Measurements from ENCODE around the gene GLYATL1B.
A peak's percentile ranks its signal among the peaks of the same experiment; 100 is the strongest.
"Not testable (repeated sequence)": the region's sequence is repeated elsewhere in the genome, so short reads cannot be mapped to it uniquely, and the experiment has no call there.

GLYATL1B gene

DNA sequence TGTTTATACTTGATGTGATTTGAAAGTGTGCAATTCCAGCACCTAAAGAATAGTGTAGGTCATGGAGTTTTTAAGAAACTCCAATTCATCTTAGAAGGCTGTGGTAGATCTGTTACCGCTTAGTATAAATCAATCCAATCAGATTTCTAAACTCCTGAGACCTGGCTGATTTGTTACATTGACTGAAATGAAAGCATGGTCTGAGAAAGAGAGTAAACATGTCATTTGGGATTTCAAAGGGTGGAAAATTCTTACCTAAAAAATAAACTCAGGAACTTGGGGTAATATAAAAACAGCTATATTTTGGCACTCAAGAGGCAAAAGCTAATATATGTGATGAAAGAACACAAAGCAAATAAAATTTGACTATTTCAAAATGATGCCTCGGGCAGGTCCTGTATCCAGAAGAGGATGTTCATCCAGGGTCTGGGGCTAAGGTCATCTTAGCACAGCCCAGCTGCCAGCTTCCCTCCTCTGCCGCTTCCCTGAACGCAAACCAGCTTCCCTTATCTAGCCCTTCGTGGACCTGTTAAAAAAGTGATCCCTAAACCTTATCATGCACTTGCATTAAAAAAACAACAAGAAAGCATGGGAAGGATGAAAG lies 10.0 kb downstream of the GLYATL1B start:
- not testable (repeated sequence) for H3K36me3 ChIP-seq (ENCODE audit: control insufficient read depth, insufficient read depth, low read length); H3K4me3 ChIP-seq (ENCODE audit: insufficient read depth, low read depth, low read length); H3K4me1 ChIP-seq (ENCODE audit: control insufficient read depth, insufficient read depth, low read length); H3K27me3 ChIP-seq (ENCODE audit: control insufficient read depth, insufficient read depth, low read length, poor library complexity, severe bottlenecking); H3K9me3 ChIP-seq (ENCODE audit: control insufficient read depth, low read length); H3K27ac ChIP-seq (ENCODE audit: insufficient read depth, low read depth, low read length, poor library complexity, severe bottlenecking)
- 95 to 96% methylated on average over 4 of the region's 5 CpGs for WGBS, 2 experiments

DNA sequence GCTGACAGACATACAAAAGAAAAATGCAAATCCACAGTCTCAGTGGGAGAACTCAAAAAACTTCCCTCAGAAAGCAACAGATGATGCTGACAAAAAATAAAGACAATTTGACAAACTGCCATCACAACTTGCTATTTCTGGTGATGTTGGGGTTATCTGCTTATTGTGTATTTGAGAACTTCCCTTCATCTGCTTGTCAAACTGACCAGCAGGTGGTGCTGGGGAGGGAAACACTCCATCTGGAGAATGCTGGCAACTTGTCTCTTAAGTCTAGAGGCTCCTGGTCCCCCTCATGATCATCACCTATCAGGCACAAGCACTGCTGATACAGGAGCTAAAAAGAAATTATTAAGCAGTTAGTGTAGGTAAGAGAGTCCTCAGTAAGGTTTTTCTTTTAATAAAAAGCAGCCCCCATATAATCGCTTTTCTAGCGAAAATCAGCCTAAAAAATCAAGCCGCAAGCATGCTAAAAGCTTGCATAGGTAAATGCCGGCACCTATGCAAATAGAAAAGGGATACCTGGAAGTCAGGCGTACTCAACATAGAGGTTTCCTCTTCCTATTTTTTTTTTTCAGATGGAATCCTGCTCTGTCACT lies 11.1 kb downstream of the GLYATL1B start:
- 91 to 93% methylated on average over 5 of the region's 5 CpGs for WGBS, 2 experiments
- Histone ChIP-seq H3K27me3 (ENCODE audit: control insufficient read depth, insufficient read depth, low read length, poor library complexity, severe bottlenecking) (no peaks in the 10 kb centered on the region), H3K4me3 (ENCODE audit: insufficient read depth, low read depth, low read length) (no peak overlapping the region), H3K36me3 (ENCODE audit: control insufficient read depth, insufficient read depth, low read length) (no peaks in the 10 kb centered on the region), H3K27ac (ENCODE audit: insufficient read depth, low read depth, low read length, poor library complexity, severe bottlenecking) (no peak overlapping the region), H3K9me3 (ENCODE audit: control insufficient read depth, low read length) (no peaks in the 10 kb centered on the region), H3K4me1 (ENCODE audit: control insufficient read depth, insufficient read depth, low read length) (no peaks in the 10 kb centered on the region)

DNA sequence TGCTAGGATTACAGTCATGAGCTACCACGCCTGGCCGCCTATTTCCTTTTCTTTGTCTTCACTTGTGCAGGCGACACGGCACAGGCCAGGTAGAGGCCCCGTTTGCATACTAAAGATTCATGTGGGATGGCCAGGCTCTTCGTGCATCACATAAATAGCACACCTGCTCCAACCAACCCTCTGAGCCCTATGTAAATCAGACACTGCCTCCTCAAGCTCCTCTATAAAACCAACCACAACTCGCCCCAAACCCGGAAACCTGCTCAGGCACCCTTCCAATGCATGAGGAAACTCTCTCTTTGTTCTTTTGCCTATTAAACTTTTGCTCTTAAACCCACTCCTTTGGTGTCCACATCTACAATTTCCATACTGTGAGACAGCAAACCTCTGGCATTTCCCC lies 11.8 kb downstream of the GLYATL1B start:
- 88 to 91% methylated on average over 8 of the region's 8 CpGs for WGBS, 2 experiments
- H3K4me3 ChIP-seq (ENCODE audit: insufficient read depth, low read depth, low read length); H3K4me1 ChIP-seq (ENCODE audit: control insufficient read depth, insufficient read depth, low read length); H3K27ac ChIP-seq (ENCODE audit: insufficient read depth, low read depth, low read length, poor library complexity, severe bottlenecking); H3K27me3 ChIP-seq (ENCODE audit: control insufficient read depth, insufficient read depth, low read length, poor library complexity, severe bottlenecking); H3K36me3 ChIP-seq (ENCODE audit: control insufficient read depth, insufficient read depth, low read length); H3K9me3 ChIP-seq (ENCODE audit: control insufficient read depth, low read length): not testable (repeated sequence)

DNA sequence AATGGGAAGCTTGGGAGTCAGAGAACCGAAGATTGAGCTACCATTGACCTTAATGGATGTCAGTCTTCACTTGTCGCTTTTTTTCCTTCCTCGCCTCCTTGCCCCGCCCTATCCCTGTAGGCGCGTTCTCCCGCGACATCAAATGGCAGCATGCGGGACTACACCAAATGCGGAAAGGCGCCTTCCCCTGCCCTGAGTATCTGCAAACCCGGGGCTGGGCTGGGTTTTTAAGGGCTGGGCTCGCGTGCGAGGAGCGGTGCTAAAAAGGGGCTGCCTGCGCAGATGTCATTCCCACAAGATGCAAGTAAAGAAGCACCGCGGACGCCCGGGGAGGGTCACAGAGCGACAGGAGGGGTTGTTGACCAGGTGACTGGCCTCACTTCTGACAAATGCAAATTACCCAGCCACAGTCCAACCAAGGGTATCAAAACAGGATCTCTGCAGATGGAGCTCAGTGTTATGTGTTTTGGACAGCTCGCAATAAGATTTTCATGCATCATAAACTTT lies 16.2 kb downstream of the GLYATL1B start:
- H3K27me3 ChIP-seq (ENCODE audit: control insufficient read depth, insufficient read depth, low read length, poor library complexity, severe bottlenecking), result peaks cover 3% of the 10 kb centered on the region

DNA sequence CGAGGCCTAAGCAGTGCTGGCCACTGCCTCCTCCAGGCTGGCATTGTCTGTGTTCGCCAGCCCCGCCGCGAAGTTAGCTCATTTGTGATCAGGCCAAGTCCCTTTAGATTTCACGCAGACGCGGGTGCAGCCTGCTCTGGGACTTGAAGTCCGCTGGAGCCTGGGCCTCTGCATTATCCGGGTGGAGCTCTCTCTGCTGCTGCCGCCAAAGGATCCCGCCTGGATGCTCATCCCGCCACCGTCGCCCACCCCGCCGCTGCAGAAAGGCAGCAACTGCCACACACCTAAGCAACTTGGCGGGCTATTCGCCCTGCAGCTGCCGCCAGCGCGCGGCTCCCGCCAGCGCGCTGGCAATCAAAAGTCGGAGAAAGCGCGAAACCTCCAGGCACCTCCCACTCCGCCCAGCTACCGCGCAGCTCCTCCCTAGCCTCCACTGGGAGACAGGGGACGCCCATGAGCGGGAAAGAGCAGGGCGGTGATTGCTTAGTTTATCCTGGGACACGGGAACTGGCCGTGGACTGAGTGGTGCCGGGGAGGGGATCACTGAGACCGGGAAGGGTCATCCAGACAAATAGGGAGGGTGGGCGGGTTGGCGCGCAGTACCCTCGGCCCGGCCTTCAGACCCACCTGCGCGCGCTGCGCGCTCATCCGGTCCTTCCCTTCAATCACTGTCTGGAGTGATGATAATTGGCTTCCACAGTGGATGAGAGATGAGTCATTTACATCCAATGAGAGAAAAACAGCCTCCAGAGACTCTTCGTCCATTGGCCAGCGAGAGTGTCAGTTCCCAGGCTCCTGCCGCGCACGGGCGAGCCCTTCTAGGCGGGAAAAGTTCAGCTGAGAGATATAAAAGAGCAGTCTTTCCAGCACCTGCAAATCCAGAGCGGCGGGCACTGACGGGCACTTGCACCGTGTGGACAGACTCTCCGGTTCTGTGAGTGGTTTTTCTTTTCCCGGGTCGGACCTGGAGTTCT lies 20.5 kb downstream of the GLYATL1B start, which contains the start of gene FAM111B:
TSS of gene FAM111B (plus strand) at position 875 of the 974 bp plus-strand sequence. CDS start 2,389 bp downstream, outside the sequence.
- no peak within 1 kb of the TSS for H3K27ac ChIP-seq (ENCODE audit: insufficient read depth, low read depth, low read length, poor library complexity, severe bottlenecking)
- H3K36me3 ChIP-seq (ENCODE audit: control insufficient read depth, insufficient read depth, low read length), result no peaks in the 10 kb centered on the region
- peaks cover 7% of the 10 kb centered on the region for H3K27me3 ChIP-seq (ENCODE audit: control insufficient read depth, insufficient read depth, low read length, poor library complexity, severe bottlenecking)
- peak within 1 kb of the TSS; percentile 47 for H3K4me3 ChIP-seq (ENCODE audit: insufficient read depth, low read depth, low read length)
- H3K4me1 ChIP-seq (ENCODE audit: control insufficient read depth, insufficient read depth, low read length), result no peaks in the 10 kb centered on the region
- 1% methylated on average over 64 of the region's 64 CpGs for WGBS, 2 experiments
- H3K9me3 ChIP-seq (ENCODE audit: control insufficient read depth, low read length), result no peaks in the 10 kb centered on the region

More for the DNA sequence above, 16.2 kb downstream of the GLYATL1B start:
- Histone ChIP-seq H3K4me3 (ENCODE audit: insufficient read depth, low read depth, low read length) (peak overlapping the region; percentile 16), H3K27ac (ENCODE audit: insufficient read depth, low read depth, low read length, poor library complexity, severe bottlenecking) (no peak overlapping the region), H3K4me1 (ENCODE audit: control insufficient read depth, insufficient read depth, low read length) (no peaks in the 10 kb centered on the region), H3K9me3 (ENCODE audit: control insufficient read depth, low read length) (no peaks in the 10 kb centered on the region), H3K36me3 (ENCODE audit: control insufficient read depth, insufficient read depth, low read length) (no peaks in the 10 kb centered on the region)
- 36 to 45% methylated on average over 23 of the region's 23 CpGs for WGBS, 2 experiments

DNA sequence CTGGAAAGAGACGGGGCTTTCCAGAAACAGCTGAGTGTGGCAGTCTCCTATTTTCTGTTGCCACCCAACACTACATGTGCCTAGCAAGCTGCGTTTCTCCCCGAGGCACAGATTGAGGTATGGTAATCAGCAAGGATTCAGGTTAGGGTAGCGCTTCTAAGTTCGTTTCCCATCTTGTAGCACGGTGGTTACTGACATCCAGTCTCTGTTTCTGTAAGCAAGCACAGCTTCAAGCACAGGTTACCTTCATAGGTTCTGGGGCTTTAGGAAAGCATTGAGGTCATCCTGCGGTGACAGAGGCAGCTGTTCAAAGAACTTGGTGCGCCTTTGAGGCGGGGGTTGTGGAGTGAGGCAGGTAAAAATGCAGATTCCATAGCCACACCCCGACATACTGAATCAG lies 21.6 kb downstream of the GLYATL1B start:
- 8 to 10% methylated on average over 9 to 10 of the region's 10 CpGs for WGBS, 2 experiments
- H3K9me3 ChIP-seq (ENCODE audit: control insufficient read depth, low read length); H3K27ac ChIP-seq (ENCODE audit: insufficient read depth, low read depth, low read length, poor library complexity, severe bottlenecking); H3K27me3 ChIP-seq (ENCODE audit: control insufficient read depth, insufficient read depth, low read length, poor library complexity, severe bottlenecking); H3K4me1 ChIP-seq (ENCODE audit: control insufficient read depth, insufficient read depth, low read length); H3K36me3 ChIP-seq (ENCODE audit: control insufficient read depth, insufficient read depth, low read length): not testable (repeated sequence)
- H3K4me3 ChIP-seq (ENCODE audit: insufficient read depth, low read depth, low read length), result peak overlapping the region; percentile 47

DNA sequence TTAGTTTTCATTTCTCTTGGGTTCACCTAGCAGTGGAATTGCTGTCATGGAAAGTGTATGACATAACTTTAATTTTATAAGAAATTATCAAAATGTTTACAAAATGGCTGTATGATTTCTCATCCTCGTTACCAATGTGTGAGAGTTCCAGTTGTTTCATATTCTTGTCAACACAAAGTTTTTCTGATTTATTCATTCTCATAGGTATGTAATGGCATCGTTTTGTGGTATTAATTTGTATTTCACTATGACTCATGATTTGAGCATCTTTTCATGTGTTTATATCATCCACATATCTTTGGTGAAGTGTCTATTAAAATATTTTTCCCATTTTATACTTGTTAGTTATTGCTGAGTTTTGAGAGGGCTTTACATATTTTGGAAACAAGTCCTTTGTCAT lies 26.4 kb downstream of the GLYATL1B start:
- WGBS, 2 experiments, result 88% methylated on average over 1 of the region's 2 CpGs; no CpG with 5 or more reads in 1 of the 2 experiments
- no peaks in the 10 kb centered on the region for H3K4me1 ChIP-seq (ENCODE audit: control insufficient read depth, insufficient read depth, low read length)
- no peak overlapping the region for H3K27ac ChIP-seq (ENCODE audit: insufficient read depth, low read depth, low read length, poor library complexity, severe bottlenecking)
- peaks cover 3% of the 10 kb centered on the region for H3K27me3 ChIP-seq (ENCODE audit: control insufficient read depth, insufficient read depth, low read length, poor library complexity, severe bottlenecking)
- H3K4me3 ChIP-seq (ENCODE audit: insufficient read depth, low read depth, low read length), result no peak overlapping the region
- H3K36me3 ChIP-seq (ENCODE audit: control insufficient read depth, insufficient read depth, low read length), result peaks cover 5% of the 10 kb centered on the region
- no peaks in the 10 kb centered on the region for H3K9me3 ChIP-seq (ENCODE audit: control insufficient read depth, low read length)

DNA sequence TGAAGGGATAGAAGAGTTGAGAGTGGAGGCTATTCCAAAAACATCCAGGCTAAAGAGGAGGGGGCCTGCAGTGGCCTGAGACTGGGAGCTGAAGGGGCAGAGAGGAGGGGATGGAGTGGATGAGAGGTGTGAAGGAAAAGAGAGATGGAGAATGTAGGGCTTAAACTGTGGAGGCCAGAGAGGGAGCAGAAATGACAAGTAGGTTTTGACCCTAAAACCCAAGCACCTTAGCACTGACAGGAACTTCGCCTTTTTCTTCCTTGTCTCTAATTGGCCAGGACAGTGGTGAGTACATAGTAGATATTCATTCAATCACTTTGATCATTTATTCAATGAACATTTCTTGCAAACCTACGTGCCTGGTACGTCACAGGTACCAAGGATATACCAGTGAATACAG lies 28.2 kb downstream of the GLYATL1B start:
- no peaks in the 10 kb centered on the region for H3K27me3 ChIP-seq (ENCODE audit: control insufficient read depth, insufficient read depth, low read length, poor library complexity, severe bottlenecking)
- peaks cover 18% of the 10 kb centered on the region for H3K36me3 ChIP-seq (ENCODE audit: control insufficient read depth, insufficient read depth, low read length)
- no peak overlapping the region for H3K4me3 ChIP-seq (ENCODE audit: insufficient read depth, low read depth, low read length)
- WGBS, 2 experiments, result 85 to 96% methylated on average over 3 of the region's 3 CpGs
- no peak overlapping the region for H3K27ac ChIP-seq (ENCODE audit: insufficient read depth, low read depth, low read length, poor library complexity, severe bottlenecking)
- no peaks in the 10 kb centered on the region for H3K4me1 ChIP-seq (ENCODE audit: control insufficient read depth, insufficient read depth, low read length)
- H3K9me3 ChIP-seq (ENCODE audit: control insufficient read depth, low read length), result peaks cover 2% of the 10 kb centered on the region

DNA sequence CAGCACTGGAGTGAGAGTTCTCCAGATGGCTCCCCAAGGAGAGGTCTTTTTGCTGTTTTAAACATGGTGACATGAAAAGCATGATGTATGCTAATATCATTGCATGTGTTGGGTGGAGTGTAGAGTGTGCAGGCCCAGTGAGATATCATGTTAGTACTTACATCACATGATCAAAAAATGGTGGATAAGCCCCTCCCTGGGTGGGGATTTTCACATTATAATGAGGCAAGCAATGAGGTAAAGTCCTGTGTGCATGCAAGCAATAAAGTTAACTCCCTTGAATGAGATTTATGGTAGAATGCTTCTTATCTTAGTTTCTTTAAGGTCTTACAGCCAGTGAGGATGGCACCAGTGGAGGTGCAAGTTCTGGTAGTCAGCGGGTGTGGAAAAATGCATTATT lies 29.4 kb downstream of the GLYATL1B start:
- H3K4me1 ChIP-seq (ENCODE audit: control insufficient read depth, insufficient read depth, low read length), result no peaks in the 10 kb centered on the region
- H3K36me3 ChIP-seq (ENCODE audit: control insufficient read depth, insufficient read depth, low read length), result peaks cover 25% of the 10 kb centered on the region
- 93 to 95% methylated on average over 1 of the region's 1 CpG for WGBS, 2 experiments
- no peak overlapping the region for H3K27ac ChIP-seq (ENCODE audit: insufficient read depth, low read depth, low read length, poor library complexity, severe bottlenecking)
- no peaks in the 10 kb centered on the region for H3K27me3 ChIP-seq (ENCODE audit: control insufficient read depth, insufficient read depth, low read length, poor library complexity, severe bottlenecking)
- H3K4me3 ChIP-seq (ENCODE audit: insufficient read depth, low read depth, low read length), result no peak overlapping the region
- peaks cover 2% of the 10 kb centered on the region for H3K9me3 ChIP-seq (ENCODE audit: control insufficient read depth, low read length)

DNA sequence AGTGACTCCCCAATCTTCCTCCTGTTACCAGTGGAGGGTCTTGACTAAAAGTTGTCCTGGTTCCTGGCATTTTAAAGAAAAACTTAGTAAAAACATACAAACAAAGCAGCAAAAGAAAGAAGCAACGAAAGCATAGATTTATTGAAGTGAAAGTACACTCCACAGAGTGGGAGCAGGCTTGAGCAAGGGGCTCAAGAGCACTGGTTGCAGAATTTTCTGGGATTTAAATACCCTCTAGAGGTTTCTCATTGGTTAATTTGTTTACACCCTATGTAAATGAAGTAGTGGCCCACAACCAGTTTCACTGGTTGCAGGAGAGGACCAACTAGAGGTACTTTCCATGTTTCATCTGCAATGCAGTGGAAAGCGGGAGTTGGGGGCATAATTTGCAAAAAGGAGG lies 31.7 kb downstream of the GLYATL1B start:
- Histone ChIP-seq H3K36me3 (ENCODE audit: control insufficient read depth, insufficient read depth, low read length) (peaks cover 36% of the 10 kb centered on the region), H3K27ac (ENCODE audit: insufficient read depth, low read depth, low read length, poor library complexity, severe bottlenecking) (no peak overlapping the region), H3K4me3 (ENCODE audit: insufficient read depth, low read depth, low read length) (no peak overlapping the region), H3K9me3 (ENCODE audit: control insufficient read depth, low read length) (peaks cover 2% of the 10 kb centered on the region), H3K4me1 (ENCODE audit: control insufficient read depth, insufficient read depth, low read length) (no peaks in the 10 kb centered on the region), H3K27me3 (ENCODE audit: control insufficient read depth, insufficient read depth, low read length, poor library complexity, severe bottlenecking) (no peaks in the 10 kb centered on the region)
- WGBS, 2 experiments, result 91 to 100% methylated on average over 2 of the region's 2 CpGs
